H9 (cell line): ENCODE data around the gene EXOSC2. TPM values are rescaled to one million over a fixed set of nuclear protein-coding genes. Genes with fewer than 3 reads are reported as not detected.

Experiments
- DNase-seq: peaks from one replicate; pipeline ENCODE4 v3.0.0-alpha.2; 2017
- H2AFZ ChIP-seq: one replicate; pipeline ENCODE4 v1.6.1; 2013; ENCODE audit warnings: mild to moderate bottlenecking, low read length, control low read depth, moderate library complexity
- H2AK5ac ChIP-seq: 2 replicates; pipeline ENCODE4 v1.6.1; 2013; ENCODE audit warnings: low read length, control low read depth, mixed read lengths; ENCODE audit not compliant: insufficient read length
- H2BK120ac ChIP-seq: one replicate; pipeline ENCODE4 v1.6.1; 2013; ENCODE audit warnings: low read depth, mild to moderate bottlenecking, low read length, control low read depth, inconsistent platforms; ENCODE audit not compliant: poor library complexity, severe bottlenecking
- H2BK12ac ChIP-seq: 2 replicates; pipeline ENCODE4 v1.6.1; 2013; ENCODE audit warnings: low read length, control low read depth, mixed read lengths, low read depth; ENCODE audit not compliant: insufficient read length
- H2BK15ac ChIP-seq: 2 replicates; pipeline ENCODE4 v1.6.1; 2013; ENCODE audit warnings: low read depth, low read length, control low read depth
- H2BK20ac ChIP-seq: one replicate; pipeline ENCODE4 v1.6.1; 2013; ENCODE audit warnings: low read depth, mild to moderate bottlenecking, low read length, control low read depth, inconsistent platforms; ENCODE audit not compliant: poor library complexity, severe bottlenecking
- H2BK5ac ChIP-seq: 2 replicates; pipeline ENCODE4 v1.6.1; 2013; ENCODE audit warnings: low read length, control low read depth, mixed read lengths; ENCODE audit not compliant: insufficient read length
- H3K14ac ChIP-seq: 2 replicates; pipeline ENCODE4 v1.6.1; 2013; ENCODE audit warnings: low read length, control low read depth; ENCODE audit not compliant: insufficient read depth
- H3K18ac ChIP-seq: 2 replicates; pipeline ENCODE4 v1.6.1; 2013; ENCODE audit warnings: low read depth, mild to moderate bottlenecking, mixed read lengths, low read length, control low read depth; ENCODE audit not compliant: insufficient read length
- H3K23ac ChIP-seq: 2 replicates; pipeline ENCODE4 v1.6.1; 2013; ENCODE audit warnings: low read length, control low read depth, mixed read lengths, low read depth; ENCODE audit not compliant: insufficient read length
- H3K23me2 ChIP-seq: 2 replicates; pipeline ENCODE4 v1.6.1; 2013; ENCODE audit warnings: low read depth, mild to moderate bottlenecking, mixed read lengths, low read length, control low read depth; ENCODE audit not compliant: insufficient read length, poor library complexity, severe bottlenecking
- H3K27ac ChIP-seq: 2 replicates; pipeline ENCODE4 v1.5.1; 2013; ENCODE audit warnings: low read length, control low read depth, mixed read lengths, low read depth; ENCODE audit not compliant: insufficient read length
- H3K27me3 ChIP-seq: 2 replicates; pipeline ENCODE4 v1.6.1; 2013; ENCODE audit warnings: low read length, control low read depth, inconsistent platforms; ENCODE audit not compliant: insufficient read depth
- H3K4ac ChIP-seq: 2 replicates; pipeline ENCODE4 v1.6.1; 2013; ENCODE audit warnings: low read depth, mild to moderate bottlenecking, control low read depth, inconsistent platforms, low read length, moderate library complexity
- H3K4me1 ChIP-seq: 2 replicates; pipeline ENCODE4 v1.6.1; 2013; ENCODE audit warnings: low read length, control low read depth, inconsistent platforms; ENCODE audit not compliant: insufficient read depth
- H3K4me2 ChIP-seq: 2 replicates; pipeline ENCODE4 v1.6.1; 2013; ENCODE audit warnings: low read length, control low read depth, mixed read lengths; ENCODE audit not compliant: insufficient read length, insufficient read depth
- H3K56ac ChIP-seq: 2 replicates; pipeline ENCODE4 v1.6.1; 2013; ENCODE audit warnings: low read depth, mild to moderate bottlenecking, mixed read lengths, low read length, control low read depth; ENCODE audit not compliant: insufficient read length
- H3K79me1 ChIP-seq: 2 replicates; pipeline ENCODE4 v1.6.1; 2013; ENCODE audit warnings: low read depth, mild to moderate bottlenecking, moderate library complexity, low read length, control low read depth, inconsistent platforms; ENCODE audit not compliant: insufficient read depth, poor library complexity, severe bottlenecking
- H3K79me2 ChIP-seq: 2 replicates; pipeline ENCODE4 v1.6.1; 2013; ENCODE audit warnings: low read length, control low read depth, inconsistent platforms; ENCODE audit not compliant: insufficient read depth
- H3K9ac ChIP-seq: 2 replicates; pipeline ENCODE4 v1.6.1; 2013; ENCODE audit warnings: low read length, control low read depth, mixed read lengths; ENCODE audit not compliant: insufficient read length; ENCODE audit errors: extremely low read depth
- H3K9me3 ChIP-seq: one replicate; pipeline ENCODE4 v1.6.1; 2013; ENCODE audit warnings: low read depth, low read length, inconsistent platforms; ENCODE audit not compliant: control insufficient read depth
- H3T11ph ChIP-seq: one replicate; pipeline ENCODE4 v1.6.1; 2013; ENCODE audit warnings: mild to moderate bottlenecking, low read length, control low read depth, inconsistent platforms
- H4K20me1 ChIP-seq: one replicate; pipeline ENCODE4 v1.6.1; 2013; ENCODE audit not compliant: control insufficient read depth, insufficient read length, insufficient read depth
- H4K5ac ChIP-seq: 2 replicates; pipeline ENCODE4 v1.6.1; 2013; ENCODE audit warnings: low read depth, mild to moderate bottlenecking, mixed read lengths, low read length, control low read depth; ENCODE audit not compliant: insufficient read length
- H4K8ac ChIP-seq: replicated peaks from 2 replicates; pipeline ENCODE4 v1.6.1; 2013; ENCODE audit warnings: low read length, control low read depth, mixed read lengths, low read depth; ENCODE audit not compliant: insufficient read length
- H4K91ac ChIP-seq: 2 replicates; pipeline ENCODE4 v1.6.1; 2013; ENCODE audit warnings: low read depth, mild to moderate bottlenecking, moderate library complexity, mixed read lengths, low read length, control low read depth; ENCODE audit not compliant: insufficient read length
- H3K27ac Mint-ChIP-seq, 3 experiments: 2 replicates in 2 of 3; 3 replicates in 1 of 3; pipeline ENCODE4 v1.8.0; 2020 to 2021; ENCODE audit warnings: mixed read lengths in 3 of 3, mild to moderate bottlenecking in 1 of 3, moderate library complexity in 1 of 3
- H3K27me3 Mint-ChIP-seq: 2 replicates; pipeline ENCODE4 v1.8.0; 2021; ENCODE audit warnings: low read depth, mild to moderate bottlenecking, moderate library complexity, mixed read lengths
- H3K36me3 Mint-ChIP-seq, 3 experiments: 2 replicates in 2 of 3; 3 replicates in 1 of 3; pipeline ENCODE4 v1.8.0; 2020 to 2021; ENCODE audit warnings: low read depth in 3 of 3, mixed read lengths in 3 of 3; ENCODE audit not compliant: insufficient read depth in 1 of 3
- H3K4me1 Mint-ChIP-seq, 2 experiments: 2 replicates each; pipeline ENCODE4 v1.8.0; 2020; ENCODE audit warnings: mixed read lengths in 2 of 2
- H3K4me3 Mint-ChIP-seq, 2 experiments: 2 replicates in 1 of 2; 3 replicates in 1 of 2; pipeline ENCODE4 v1.8.0; 2020 to 2021; ENCODE audit warnings: mild to moderate bottlenecking in 2 of 2, mixed read lengths in 2 of 2, moderate library complexity in 1 of 2
- H3K9me3 Mint-ChIP-seq, 2 experiments: 2 replicates in 1 of 2; 3 replicates in 1 of 2; pipeline ENCODE4 v1.8.0; 2020; ENCODE audit warnings: mild to moderate bottlenecking in 2 of 2, mixed read lengths in 2 of 2, moderate library complexity in 1 of 2
- CTCF ChIP-seq: fragments of 200-600 bp; sonication (generic); conservative IDR thresholded peaks from 3 replicates; pipeline ENCODE4 v1.8.0; 2021; ENCODE audit warnings: antibody characterized with exemption, mild to moderate bottlenecking
- WGBS: extraction: QIAGEN DNeasy Blood & Tissue Kit; methylation state at CpG from one replicate; pipeline ENCODE4 v1.1.7; 2013; ENCODE audit warnings: missing lambda C conversion rate, low lambda C conversion rate, mixed read lengths; ENCODE audit not compliant: insufficient read length; ENCODE audit errors: extremely low coverage; 5-methylcytosine and 5-hydroxymethylcytosine counted together
- total RNA-seq: library from RNA; stranded (reverse); gene quantifications from 2 replicates; pipeline ENCODE4 v1.2.1, GENCODE V29; 2021

EXOSC2 gene
- total RNA-seq, 1 experiment from 2014 or later = 94.5 TPM

GRCh38 chr9:130680836-130681768 lies 12.5 kb upstream of the EXOSC2 start:
- Histone ChIP-seq H2BK12ac (no peak overlapping the region), H2BK20ac (no peak overlapping the region), H2BK15ac (no peak overlapping the region), H2BK120ac (no peak overlapping the region), H3K14ac (0 out of 2 replicates have a peak overlapping the region, but pooled peaks have one; percentile 55), H3K4ac (no peak overlapping the region), H2AK5ac (no peak overlapping the region), H3T11ph (no peak overlapping the region), H3K9ac (no peak overlapping the region), H3K23me2 (peaks cover 6% of the 10 kb centered on the region), H3K9me3 (no peaks in the 10 kb centered on the region), H3K56ac (no peak overlapping the region), H3K27ac (no peak overlapping the region), H3K18ac (no peak overlapping the region), H3K4me1 (no peaks in the 10 kb centered on the region), H3K79me2 (no peaks in the 10 kb centered on the region), H4K5ac (no peak overlapping the region), H3K27me3 (peaks cover 10% of the 10 kb centered on the region), H2BK5ac (no peak overlapping the region), H2AFZ (no peak overlapping the region), H3K4me2 (peak overlapping the region; percentile 68), H3K23ac (no peak overlapping the region), H4K91ac (no peak overlapping the region), H4K20me1 (no peaks in the 10 kb centered on the region), H3K79me1 (no peaks in the 10 kb centered on the region), H4K8ac (no peak overlapping the region)
- H3K27ac Mint-ChIP-seq = no peak overlapping the region
- TF ChIP-seq CTCF = no peak
- WGBS = no CpG with 5 or more reads among the region's 116 CpGs
- no peaks in the 10 kb centered on the region; a peak in 1 of 7 replicates for H3K36me3 Mint-ChIP-seq
- peak; percentile 83 for DNase-seq
- H3K4me1 Mint-ChIP-seq = peaks cover 2 to 3% of the 10 kb centered on the region in 2 experiments; a peak in 2 of 4 replicates
- H3K9me3 Mint-ChIP-seq = peaks cover 8 to 10% of the 10 kb centered on the region in 2 experiments
- H3K27me3 Mint-ChIP-seq = peaks cover 62% of the 10 kb centered on the region
- H3K4me3 Mint-ChIP-seq = peak overlapping the region; percentile 60 to 85
